GM21576 (cell line): Measurements from ENCODE around the gene LCK.
"Not testable (repeated sequence)": the region's sequence is repeated elsewhere in the genome, so short reads cannot be mapped to it uniquely, and the experiment has no call there.

Source experiments
- ATAC-seq: cut with Tn5 transposase; IDR thresholded peaks from one replicate; pipeline ENCODE4 v1.9.1; 2021; ENCODE audit warnings: mild to moderate bottlenecking, moderate library complexity; ENCODE audit not compliant: unreplicated experiment

Gene LCK

DNA sequence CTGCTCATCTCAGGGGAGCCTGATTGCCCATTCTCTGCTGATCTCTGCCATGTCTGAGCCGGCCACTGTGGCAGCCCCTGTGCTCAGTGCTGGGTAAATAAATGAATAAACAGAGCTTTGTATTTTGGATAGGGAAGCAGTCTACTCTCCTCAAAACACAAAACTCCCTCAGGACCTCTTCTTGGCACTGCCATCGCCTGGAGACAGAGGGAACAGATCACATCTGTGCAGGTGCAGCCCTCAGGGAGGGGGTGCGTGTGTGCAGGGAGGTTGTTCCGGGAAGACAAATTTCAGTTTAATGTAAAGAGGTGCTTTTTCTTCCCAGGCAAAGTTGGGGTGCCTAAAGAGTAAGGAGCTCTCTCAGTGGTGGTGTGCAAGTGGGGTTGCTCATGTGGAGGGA lies 11.7 kb upstream of the LCK start:
- no peak for ATAC-seq

DNA sequence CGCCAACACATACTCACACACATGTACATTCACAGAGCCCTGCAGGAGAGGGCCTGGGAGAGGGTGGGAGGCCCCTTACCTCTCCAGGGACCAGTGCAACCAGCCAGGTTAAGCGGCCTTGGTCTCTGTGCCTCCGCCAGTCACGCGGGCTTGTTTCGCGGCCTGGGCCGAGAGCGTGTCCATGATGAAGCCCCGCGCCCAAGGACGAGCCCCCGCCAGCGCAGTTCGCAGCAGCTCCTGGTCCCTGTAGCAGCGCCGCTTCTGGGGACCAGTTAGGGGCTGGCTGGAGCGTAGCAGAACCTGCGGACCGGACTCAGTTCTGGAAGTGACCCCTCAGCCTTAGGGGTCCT lies 11.3 kb upstream of the LCK start:
- ATAC-seq, result no peak

DNA sequence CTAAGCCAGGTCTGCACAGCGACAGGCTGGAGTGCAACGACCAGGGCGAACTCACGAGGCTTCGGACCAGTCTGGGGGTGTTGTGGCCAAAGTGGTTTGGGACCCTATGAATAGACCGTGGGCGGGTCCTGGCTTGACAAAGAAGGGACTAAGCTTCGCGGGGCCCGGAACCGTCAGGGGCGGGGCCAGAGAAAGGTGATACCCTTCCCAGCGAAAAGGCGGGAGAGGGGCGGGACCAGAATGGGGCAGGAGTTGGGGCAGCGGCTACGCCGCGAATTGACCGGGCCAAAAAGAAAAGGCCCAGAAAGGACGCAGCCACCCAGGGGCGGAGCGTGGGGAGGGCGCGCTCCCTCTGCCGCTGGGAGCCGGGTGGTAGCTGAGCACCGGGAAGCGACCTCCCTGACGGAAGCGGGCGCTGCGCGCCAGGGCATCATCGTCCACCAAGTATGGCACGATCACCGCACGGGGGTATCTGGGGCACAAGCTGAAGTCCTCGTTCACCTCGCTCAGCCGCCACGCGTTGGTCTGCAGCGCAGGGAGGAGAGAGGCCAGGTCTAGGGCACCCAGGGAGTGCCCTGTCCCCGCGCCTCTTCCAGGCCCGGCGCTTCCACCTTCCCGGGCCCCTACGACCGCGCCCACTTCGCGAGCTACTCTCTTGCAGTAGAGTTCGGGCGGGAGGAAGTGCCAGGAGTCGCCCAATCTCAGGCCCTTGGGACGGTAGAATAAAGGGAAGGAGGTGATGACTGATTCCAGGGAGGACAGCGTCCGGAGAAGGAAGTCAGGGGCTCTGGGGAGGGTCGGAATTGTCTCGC lies 10.7 kb upstream of the LCK start:
- no peak for ATAC-seq

DNA sequence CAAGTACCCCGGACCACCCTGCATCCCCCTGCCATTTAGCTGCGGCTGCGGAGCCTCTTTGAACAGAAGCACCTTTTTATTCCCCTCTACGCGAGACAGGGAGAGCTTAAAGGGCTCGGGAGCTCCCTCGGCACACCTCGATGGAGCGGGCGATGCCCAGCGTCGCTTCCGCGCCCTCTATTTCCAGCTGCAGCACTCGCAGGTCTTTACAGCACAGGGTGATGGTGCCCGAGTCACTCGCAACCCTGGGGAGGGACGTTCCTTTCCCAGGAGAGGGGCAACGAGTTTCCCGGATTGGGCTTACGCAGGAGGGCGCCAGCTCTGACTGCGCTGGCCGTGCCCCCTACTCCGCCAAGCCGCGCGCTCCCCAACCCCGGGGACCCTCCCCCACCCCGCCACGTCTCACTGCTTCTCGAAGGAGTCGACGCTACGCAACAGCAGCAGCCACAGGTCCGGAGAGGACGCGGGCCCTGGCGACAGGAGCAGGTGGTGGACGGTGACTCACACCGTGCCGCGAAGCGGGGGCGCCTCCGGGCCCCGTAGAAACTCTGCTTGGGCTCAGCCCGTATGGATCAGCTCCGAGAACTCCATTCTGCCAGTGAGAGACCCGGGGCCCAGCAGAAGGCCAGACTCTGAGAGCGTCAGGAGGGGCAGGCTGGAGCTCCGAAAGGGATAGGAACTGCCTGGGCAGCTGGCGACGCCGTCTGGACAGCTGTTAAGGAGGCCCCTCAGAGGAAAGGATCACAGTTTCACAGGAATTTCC lies 9.9 kb upstream of the LCK start:
- ATAC-seq, result no peak

DNA sequence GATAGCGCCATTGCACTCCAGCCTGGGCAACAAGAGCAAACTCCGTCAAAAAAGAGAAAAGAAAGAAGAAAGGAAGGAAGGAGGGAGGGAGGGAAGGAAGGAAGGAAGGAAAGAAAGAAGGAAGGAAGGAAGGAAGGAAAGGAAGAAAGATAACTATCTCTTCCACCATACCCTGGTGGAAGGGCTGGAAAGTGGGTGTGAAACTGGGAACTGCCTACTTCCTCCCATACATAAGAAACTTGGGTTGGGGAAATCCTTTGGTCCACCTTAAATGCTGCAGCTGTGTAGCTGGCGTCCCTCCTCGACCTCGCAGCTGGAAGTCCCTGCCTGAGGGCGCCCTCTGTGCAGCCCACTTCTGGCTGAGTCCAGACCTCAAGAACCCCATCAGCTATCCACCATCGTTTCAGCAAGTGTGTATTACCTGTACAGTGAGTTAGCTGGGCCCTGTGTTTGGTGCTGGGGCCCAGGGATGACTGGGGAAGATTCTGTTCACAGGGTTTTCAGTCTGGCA lies 8.7 kb upstream of the LCK start:
- no peak for ATAC-seq

DNA sequence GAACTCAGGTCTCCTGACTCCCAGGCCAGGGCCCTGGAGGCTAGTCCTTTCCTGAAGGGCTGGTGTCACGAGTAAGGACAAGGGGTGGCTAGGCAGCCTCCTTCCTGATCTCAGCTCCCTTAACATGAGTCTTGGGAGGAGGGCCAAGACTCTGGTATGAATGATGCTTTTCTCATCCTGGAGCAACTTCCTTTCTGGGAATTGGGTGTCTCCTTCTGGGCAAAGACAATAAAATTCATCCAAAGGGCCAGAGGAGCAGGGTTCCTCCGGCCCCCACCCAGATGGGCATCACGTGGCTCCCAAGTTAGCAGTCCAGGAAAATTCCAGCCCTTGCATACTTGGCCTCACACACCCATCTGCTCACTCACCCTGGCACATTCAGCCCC lies 4.2 kb upstream of the LCK start, which contains the start of gene FAM167B:
Gene FAM167B (plus strand): TSS at position 335 of the 386 bp plus-strand sequence. CDS start 200 bp downstream, outside the sequence.
- ATAC-seq, result no peak

DNA sequence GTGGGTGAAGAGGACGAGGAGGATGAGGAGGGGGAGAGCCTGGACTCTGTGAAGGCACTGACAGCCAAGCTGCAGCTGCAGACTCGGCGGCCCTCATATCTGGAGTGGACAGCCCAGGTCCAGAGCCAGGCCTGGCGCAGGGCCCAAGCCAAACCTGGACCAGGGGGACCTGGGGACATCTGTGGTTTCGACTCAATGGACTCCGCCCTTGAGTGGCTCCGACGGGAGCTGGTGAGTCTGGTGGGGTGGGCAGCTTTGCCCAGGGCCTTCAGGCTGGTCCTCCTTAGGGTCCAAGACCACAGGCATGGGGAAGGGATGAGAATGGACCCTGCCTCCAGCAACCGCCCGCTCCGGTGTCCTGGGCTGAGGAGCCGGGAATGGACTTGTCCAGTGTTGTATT lies 3.6 kb upstream of the LCK start:
- ATAC-seq, result no peak

DNA sequence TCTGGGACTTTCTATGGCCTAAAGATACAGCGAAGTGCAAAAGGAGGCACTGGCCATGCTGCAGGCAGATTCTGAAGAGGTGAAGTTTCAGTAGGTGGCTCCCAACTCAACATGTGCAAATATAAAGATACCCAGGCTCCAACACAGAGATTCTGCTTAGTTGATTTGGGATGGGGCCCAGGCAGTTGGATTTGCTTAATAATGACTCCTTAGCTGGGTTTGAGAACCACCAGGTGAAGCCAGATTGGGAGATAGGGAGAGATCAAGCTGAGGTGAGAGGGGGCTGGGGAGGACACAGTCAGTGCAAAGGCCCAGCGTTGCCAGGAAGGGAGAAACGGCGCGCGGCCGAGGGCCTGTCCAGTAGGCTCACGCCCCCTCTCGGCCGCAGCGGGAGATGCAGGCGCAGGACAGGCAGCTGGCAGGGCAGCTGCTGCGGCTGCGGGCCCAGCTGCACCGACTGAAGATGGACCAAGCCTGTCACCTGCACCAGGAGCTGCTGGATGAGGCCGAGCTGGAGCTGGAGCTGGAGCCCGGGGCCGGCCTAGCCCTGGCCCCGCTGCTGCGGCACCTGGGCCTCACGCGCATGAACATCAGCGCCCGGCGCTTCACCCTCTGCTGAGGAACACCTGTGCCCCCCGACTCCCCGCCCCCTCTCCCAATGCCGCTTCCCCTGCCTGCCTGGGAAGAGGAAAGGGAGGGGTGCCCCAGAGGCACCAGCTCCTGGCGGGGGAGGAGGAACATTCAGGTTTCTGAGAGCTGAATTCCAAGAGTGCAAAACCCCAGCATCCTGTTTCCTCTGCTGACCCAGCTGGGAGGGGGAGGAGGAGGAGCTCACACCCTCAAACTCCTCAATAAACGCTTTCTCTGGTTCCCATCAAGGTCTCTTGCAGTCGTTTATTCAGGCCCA lies 2.8 kb upstream of the LCK start:
- peak; percentile 30 for ATAC-seq

DNA sequence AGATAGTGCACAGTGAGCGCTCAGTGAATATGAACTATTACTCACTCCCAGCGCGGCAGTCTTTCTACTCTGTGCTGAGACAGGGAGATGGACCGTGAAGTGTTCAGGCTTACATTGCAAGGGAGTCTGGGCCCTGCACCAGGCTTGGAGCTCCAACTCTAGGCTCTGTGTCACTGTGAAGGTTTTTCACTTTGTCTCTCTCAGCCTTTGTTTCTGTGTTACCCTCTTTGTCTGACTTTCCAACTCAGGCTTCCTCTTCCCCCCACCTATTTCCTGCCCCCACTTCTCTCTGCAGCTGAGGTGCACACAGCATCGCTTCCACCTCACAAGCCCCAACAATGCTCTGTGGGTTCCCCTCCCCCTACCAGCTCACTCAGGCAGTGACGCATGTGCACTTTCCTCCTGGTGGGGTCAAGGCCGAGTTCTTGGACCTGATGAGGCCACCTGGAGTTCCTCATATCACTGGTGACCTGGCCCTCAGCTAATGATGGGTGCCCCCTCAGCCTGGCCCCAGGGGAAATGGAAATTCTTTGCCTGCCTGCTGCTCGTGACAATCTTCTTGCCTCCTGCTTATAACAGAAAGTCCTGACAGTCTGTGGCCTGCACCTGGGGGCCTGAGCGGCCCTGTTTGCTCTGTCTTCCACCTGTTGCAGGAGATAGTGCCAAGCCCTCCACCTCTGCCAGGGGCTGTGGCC lies 1.1 kb upstream of the LCK start:
- peak; percentile 49 for ATAC-seq

DNA sequence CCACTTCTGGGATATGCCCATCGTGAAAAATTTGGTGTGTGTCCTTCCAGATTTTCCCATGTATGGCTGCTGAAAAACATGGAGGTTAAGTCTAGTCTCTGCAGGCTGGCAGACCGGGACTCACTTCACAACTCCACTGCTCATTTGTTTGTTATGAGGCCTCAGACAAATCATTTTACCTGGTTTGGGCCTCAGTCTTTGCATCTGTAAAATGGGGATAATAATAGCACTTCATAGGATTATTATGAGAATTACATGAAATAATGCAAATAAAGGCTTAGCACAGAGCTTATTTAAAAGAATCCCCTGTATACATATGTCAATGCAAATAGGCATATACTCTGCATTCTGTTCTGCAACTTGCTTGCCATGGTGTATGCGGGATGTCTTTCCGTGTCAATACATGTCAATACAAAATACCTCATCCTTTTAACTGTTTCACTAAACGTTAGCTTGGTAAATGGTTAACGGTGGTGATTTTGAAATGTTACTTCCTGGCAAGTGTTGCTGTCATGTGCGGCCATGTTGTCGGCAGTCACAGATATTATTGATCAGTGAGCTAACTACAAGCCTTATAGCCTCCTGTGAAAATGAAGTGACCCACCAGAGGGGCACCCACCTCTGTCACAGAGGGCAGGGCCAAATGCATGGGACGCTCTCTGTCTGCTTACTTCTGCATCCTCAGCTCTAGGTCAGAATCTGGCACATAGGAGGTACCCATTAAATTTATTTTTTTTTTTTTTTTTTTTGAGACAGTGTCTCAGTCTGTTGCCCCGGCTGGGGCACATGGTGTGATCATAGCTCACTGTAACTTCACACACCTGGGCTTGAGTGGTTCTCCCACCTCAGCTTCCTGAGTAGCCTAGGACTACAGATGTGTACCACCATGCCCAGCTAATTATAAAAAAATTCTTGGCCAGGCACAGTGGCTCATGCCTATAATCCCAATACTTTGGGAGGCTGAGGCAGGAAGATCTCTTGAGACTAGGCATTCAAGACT lies 4.3 kb downstream of the LCK start:
- no peak for ATAC-seq

DNA sequence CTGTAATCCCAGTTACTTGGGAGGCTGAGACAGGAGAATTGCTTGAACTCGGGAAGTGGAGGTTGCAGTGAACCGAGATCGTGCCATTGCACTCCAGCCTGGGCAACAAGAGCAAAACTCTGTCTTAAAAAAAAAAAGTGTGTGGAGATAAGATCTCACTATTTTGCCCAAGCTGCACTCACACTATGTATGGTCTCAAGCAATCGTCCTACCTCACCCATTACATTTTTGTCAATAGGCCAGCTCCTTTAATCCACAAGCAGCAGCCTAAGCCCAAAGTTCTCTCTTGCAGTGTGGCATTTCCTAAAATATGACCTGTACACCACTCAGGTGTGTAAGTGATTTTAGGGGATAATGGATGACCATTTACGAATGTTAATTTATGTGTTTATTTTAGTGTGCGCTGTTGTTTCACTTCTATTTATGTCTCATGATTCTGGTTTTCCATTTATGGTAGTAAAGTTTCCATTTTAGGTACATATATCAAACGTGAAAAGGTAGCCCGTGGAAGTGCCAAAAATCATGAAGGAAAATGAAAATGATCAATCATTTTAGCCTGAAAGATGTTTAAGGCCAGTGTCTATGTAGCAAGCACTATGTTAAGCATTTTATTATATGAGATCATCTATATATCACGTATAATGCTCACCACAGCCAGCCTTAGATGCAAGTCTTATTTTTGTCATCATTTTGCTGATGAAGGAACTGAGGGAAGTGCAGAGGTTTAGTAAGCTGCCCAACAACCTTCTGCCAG lies 5.6 kb downstream of the LCK start:
- no peak for ATAC-seq

DNA sequence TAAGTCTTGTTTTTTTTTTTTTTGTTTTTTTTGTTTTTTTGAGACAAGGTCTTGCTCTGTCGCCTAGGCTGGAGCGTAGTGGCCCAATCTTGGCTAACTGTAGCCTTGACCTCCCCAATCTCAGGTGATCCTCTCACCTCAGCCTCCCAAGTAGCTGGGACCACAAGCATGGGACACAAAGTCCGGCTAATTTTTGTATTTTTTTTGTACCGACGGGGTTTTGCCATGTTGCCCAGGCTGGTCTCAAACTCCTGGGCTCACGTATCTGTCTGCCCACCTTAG lies 6.1 kb downstream of the LCK start:
- ATAC-seq, result no peak

DNA sequence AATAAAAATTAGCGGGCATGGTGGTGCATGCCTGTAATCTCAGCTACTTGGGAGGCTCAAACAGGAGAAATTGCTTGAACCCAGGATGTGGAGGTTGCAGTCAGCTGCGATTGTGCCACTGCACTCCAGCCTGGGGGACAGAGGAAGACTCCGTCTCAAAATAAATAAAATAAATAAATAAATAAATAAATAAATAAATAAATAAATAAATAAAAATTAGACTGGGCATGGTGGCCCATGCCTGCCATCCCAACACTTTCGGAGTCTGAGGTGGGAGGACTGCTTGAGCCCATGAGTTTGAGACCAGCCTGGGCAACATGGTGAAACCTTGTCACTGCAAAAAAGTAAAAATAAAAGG lies 12.2 kb downstream of the LCK start:
- ATAC-seq, result not testable (repeated sequence)

DNA sequence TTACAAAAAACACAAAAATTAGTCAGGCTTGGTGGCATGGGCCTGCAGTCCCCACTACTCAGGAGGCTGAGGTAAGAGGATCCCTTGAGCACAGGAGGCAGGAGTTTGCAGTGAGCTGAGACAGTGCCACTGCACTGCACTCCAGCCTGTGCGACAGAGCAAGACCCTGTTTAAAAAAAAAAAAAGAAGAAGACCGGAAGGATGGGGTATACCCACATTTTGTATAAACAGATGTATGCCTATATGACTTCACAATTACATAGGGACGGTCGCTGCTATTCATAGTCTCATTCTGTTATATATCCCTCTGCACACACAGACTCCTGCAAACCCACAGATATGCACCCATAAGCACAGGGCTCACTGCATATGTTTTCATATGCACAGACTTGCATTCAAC lies 12.7 kb downstream of the LCK start:
- ATAC-seq, result peak; percentile 52

DNA sequence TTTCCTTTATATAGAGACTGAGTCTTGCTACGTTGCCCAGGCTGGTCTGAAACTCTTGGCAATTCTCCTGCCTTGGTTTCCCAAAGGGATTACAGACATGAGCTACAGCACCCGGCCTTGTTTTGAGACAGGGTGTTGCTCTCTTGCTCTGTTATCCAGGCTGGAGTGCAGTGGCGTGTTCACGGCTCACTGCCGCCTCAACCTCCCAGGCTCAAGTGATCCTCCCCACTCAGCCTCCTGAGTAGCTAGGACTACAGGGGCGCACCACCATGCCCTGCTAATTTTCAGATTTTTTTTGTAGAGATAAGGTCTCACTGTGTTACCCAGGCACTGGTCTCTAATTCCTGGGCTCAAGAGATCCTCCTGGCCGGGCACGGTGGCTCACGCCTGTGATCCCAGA lies 14.8 kb downstream of the LCK start:
- no peak for ATAC-seq

DNA sequence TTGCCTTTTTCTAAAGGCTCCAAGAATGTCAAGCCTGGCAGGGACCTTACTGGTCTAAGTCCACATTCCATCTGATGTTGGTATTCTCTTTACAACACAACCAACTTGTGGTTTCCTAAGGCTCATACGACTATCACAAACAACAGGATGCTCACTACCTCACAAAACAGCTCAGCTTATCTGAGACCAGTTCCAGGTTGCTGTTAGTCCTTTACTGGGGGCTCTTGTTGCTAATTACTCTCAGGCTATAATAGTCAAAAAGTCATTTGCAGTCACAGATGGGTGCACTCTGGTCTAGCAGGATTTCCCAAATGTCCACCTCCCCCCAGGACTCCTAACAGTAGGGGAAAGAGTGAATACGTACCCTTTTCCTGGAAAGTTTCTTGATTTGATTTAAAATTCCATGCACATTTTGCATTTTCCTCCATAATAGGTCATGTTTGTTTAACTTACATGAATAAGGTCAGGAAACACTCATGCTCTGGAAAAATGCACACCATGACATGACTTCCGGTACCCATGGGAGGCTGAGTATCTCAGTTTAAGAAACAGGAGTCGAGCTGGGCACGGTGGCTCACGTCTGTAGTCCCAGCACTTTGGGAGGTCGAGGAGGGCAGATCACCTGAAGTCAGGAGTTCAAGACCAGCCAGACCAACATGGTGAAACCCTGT lies 16.0 kb downstream of the LCK start:
- ATAC-seq, result no peak

DNA sequence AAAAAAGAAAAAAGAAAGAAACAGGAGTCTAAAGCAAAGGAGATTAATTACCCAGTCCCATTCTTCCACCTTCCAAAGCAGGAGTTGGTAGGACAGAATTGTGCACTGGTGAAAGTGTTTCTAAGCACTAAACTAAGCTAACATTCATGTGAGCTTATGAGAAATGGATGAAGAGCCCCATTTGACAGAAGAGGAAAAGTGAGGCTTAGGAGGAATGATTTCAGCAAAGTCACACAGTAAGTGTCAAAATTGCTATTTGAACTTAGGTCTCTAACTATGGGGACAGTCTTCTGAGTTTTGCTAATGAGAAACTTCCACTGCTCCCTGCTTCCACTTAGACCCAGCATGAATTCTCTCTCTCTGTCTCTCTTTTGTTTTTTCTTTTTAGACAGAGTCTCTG lies 18.7 kb downstream of the LCK start:
- ATAC-seq, result no peak
